ENCODE results near the gene FAM131B.

Gene FAM131B

DNA sequence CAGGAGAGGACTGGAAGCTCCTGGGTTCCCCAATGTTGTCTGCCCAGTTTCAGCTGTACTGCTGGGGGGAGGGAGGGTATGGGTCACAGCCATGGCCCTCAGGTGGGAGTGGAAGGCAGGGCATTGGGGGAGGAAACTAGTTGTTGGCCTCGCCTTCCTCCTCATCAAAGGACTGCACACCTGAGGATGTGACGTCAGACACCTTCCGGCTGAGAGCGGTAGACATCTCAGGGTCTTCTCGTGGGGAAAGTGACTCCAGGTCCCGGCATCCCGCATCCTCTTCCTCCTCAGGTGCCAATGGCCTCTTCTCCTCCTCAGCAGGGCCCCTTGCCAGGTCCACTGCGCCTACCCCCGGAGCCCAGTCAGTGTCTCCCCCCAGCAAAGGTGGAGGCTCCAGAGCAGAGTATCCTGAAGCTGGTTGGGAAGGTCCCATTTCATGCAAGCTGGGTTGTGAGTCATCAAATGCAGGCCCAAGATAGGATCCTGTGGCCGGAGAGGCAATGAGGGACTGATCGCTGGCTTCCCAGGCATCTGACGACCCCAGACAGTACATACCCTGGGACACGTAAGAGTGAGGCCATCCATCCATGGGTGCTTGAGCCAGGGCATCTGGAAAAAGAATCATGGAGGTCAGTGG lies 6.0 kb downstream of the FAM131B start:
- DNase-seq, result no peak

DNA sequence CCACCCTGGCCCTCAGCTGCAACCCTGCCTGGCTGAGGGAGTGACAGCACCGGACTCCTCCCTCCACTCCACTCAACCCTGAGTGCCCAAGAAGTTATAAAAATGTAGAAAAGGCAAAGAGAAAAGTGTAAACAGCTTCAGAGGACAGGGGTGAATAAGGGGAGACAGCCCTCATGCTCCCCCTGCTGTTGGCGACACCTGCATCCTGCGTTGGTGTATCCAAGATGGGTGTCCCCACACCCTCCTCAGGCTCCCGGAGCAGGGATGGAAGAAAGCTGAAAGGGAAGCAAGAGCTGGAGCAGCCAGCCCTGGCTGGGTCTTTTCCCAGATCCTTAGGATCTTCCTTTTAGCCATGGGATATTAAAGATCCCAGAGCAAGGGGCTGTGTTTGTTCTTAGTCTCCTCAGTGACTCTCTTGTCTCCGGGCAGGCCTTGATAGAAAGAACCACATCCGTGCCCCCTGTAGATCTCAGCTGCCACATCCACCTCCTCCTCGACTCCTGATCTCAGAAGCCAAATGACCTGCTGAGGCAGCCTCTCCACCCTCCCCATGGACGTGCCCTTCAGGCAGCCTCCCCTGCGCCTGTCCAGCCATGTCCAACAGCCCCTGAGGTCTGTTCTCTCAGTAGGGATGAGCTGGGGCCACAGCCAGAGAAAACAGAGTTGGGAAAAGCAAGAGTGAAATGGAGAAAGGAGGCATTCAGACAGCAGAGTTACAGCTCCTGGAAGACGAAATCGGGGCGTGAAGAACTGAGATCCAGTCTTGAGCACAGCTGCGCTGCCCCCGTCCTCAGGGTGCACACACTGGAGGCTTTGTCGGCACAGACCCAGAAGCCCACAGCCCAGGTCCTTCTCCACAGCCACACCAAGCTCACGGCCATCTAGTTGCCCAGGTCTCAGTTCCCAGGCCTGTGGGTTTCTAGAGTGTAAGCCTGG lies 6.8 kb downstream of the FAM131B start:
- DNase-seq, result no peak

DNA sequence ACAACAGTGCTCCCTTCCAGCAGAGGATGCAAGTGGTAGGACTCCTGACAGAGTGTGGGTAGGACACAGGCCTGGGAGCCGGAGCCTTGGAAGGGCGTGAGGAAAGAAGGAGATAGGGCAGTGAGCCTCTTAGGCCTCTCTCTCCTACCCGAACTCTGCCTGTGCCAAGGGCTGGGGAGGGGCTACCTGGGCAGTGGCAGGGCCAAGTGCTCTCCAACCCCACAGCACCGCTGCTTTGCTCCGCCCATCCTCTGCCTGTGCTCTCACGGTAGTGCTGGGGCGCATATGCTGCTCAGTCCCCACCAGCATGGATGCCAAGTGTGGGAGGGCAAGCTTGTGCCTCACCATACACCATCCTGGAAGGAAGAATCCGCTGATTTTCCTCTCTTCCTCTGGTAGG lies 7.5 kb downstream of the FAM131B start:
- DNase-seq, result no peak

DNA sequence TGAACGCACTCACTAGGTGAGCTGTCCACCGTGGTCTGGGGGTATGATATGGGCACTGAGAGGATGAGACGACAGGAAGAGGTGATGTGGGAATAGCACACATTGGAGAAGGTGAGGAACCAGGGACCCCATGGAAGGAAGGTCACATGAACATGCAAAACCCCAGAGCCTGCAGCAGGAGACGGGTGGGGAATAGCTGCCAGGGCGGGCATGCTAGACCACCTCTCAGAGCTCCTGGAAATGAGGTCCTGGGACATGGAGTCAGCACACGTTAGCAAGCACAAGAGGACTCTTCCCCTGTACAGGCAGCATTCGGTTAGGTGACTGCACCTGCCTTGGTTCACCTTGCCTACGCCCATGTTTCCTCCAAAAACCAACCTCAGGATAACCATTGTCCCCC lies 8.1 kb downstream of the FAM131B start:
- no peak for DNase-seq

DNA sequence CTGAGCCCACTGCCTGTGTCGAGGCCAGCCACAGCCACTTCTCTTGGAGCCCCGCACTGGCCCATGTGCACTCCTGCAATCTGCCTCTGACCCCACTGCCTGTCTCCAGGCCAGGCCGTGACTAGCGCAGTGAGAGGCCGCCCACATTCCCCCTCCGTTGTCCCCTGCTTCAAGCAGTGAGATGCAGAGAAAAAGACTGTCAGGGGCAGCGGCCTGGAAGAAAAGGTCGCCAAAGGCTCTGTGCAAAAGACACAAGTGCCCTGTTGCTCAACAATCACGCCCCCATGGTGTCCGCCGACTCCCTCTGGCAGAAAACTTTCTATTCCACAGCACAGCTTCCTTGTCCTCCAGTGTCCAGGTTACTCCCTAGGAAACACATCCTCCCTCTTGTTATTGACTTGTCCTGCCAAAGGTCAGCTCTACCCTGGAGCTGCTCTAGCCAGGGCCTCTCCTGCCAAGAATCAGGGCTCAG lies 9.9 kb downstream of the FAM131B start:
- no peak for DNase-seq

DNA sequence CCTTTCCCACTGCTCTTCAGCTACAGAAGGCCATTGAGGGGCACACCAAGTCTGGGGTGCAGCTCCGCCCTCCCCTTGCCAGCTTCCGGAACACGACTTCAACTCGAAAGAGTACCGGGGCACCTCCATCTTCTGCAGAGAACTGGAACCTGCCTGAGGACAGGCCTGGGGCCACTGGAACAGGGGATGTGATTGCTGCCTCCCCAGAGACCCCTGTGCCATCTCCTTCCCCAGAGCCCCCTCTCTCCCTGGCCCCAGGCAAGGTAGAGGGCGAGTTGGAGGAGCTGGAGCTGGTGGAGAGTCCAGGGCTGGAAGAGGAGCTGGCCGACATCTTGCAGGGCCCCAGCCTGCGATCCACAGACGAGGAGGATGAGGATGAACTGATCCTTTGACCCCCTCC lies 10.9 kb downstream of the FAM131B start:
- DNase-seq, result no peak

DNA sequence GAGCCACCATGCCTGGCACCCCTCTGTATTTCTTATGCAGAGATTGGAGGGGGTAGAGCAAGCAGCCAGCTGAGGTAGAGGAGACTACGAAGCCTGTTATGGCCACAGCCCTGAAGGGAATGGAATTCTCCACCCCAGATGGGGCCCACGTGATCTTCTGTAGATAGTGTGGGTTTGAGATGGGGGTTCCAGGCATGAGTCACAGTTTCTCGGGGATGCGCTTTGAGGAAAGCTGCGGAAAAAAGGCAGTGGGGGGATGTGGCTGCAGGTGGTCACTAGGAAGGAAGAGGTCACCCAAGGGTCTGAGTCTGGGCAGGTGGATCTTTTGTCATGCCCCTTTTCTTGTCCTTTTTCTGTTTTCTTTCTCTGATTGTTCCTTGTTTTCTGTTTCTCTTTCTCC lies 11.5 kb downstream of the FAM131B start:
- no peak for DNase-seq

DNA sequence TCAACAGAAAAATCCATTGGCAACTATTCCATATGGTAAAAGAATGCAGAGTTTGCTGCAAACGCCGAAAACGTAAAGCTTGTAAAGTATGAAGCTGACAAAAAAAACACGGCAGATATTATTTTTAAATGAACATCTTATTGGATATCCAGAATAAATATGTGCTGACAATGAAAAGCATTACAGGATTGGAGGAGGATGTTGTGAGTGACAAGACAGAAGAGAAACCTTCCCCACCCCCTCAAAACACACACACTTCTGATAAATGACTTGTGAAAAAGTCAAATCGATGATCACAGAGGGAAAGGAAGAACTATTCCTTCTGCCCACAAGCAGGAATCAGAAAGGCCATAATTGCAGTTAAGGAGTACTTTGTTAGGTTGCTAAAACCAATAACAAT lies 14.6 kb downstream of the FAM131B start:
- DNase-seq, result no peak

DNA sequence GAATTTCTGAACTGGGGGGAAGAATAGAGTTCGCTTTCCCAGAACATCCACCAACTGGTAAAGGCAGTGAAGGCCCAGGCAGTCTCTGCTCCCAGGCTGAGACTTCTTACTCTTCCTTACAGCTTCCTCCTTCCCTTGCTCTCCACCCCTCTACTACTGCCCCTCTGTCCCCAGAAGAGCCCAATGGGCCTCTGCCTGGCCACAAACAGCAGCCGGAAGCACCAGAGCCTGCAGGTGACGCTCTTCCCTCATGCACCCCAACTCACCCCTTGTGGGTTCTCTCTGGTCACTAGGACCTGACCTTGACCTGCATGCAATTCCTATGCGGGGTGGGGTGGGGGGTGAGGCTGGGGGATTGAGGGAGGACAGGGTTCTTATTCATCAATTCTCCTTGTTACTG lies 16.5 kb downstream of the FAM131B start:
- no peak for DNase-seq

DNA sequence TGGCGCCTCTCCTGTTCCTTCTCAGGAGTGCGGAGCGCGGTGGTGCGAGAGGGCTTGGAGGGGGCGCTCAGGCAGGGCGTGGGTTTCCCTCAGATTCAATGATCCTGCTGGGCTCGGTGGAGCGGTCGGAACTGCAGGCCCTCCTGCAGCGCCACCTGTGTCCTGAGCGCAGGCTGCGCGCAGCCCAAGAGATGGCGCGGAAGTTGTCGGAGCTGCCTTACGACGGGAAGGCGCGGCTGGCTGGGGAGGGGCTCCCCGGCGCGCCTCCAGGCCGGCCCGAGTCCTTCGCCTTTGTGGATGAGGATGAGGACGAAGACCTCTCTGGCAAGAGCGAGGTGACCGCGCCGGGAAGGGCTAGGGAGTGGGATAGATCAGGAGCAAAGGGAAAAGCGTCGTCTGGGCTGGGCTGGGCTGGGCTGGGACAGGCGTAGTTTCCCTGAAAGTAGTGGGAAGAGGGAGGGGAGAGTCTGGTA lies 17.0 kb downstream of the FAM131B start:
- peak; percentile 84 for DNase-seq

DNA sequence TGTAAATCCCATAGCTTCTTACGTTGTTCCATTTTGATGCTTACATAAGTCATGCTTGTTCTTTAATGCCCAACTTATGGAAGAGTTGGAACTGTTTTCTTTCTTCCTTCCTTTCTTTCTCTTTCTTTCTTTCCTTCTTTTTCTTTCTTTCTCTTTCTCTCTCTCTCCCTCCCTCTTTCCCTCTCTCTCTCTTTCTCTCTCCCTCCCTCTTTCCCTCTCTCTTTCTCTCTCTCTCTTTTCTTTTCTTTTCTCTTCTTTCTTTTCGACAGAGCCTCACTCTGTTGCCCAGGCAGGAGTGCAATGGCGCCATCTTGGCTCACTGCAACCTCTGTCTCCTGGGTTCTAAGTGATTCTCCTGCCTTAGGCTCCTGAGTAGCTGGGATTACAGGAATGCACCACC lies 18.9 kb downstream of the FAM131B start:
- DNase-seq, result no peak

DNA sequence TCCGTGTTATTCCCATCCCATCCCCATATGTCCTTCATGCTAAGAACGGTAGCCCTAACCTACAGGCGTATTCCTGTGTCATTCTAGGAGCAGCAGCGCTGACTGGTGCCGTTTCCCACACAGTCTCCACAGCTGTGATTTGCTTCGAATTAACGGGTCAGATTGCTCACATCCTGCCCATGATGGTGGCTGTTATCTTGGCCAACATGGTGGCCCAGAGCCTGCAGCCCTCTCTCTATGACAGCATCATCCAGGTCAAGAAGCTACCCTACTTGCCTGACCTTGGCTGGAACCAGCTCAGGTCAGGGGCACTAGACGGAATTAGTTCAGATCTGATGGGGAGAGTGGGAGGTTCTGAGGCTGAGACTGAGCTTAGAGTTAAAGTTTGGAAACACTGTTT lies 20.7 kb downstream of the FAM131B start:
- no peak for DNase-seq

DNA sequence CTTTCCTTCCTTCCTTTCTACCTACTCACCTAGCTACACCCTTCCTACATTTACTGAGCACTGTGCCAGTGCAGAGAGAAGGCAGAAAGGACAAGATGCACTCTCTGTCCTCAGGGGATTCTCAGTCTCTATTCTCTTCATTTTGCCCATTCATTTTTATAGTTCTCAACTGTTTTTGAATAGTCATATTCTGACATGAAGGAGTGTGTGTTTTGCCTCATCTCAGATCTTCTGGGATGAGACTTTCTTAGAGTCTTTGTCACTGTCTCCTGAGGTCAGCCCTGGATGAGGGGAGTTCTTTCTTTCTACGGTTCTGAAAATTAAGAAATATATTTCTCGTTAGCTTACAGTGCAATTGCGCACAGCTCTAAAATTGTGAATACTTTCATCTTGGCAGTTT lies 25.3 kb downstream of the FAM131B start:
- DNase-seq, result no peak

DNA sequence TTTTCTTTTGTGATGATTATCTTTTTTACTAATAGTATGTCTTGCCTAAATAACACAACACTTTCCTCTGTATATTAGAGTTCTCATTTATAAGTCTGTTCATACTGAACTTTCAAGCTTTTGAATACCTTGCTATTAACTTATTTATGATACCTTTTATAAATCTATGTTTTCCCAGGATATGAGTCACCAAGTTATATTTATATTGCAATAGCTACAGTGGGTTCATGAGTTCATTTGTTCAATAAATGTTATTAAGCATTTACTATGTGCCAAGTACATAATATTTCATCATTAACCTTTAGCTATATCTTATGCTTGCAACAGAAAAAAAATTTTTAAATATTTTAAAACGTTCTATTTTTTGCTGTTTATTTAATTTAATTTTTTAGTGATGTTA lies 28.3 kb downstream of the FAM131B start:
- no peak for DNase-seq

DNA sequence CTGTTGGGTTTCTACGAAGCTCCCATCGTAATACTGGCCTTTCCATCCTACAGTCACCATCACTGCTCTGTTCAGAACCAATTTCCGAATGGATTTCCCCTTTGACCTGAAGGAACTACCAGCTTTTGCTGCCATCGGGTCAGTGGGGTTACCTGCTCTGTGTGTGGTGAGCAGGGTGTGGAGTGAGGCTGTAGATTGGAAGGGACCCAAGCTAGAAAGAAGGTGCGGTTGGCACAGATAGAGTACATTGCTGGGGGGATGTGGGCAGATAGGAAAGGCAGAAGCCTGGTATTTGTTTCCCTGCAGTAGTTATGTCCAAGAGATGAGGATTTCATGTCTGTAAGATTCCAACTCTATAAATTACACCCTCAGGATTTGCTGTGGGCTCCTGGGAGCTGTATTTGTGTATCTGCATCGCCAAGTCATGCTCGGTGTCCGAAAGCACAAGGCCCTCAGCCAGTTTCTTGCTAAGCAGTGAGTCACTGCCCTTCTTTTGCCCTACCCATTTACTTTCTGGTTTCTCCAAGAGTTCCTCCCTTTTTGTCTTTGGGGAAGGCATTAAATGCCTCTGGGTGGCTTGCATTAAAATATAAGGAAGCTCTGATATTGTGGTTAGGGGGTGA lies 31.2 kb downstream of the FAM131B start:
- DNase-seq, result no peak

DNA sequence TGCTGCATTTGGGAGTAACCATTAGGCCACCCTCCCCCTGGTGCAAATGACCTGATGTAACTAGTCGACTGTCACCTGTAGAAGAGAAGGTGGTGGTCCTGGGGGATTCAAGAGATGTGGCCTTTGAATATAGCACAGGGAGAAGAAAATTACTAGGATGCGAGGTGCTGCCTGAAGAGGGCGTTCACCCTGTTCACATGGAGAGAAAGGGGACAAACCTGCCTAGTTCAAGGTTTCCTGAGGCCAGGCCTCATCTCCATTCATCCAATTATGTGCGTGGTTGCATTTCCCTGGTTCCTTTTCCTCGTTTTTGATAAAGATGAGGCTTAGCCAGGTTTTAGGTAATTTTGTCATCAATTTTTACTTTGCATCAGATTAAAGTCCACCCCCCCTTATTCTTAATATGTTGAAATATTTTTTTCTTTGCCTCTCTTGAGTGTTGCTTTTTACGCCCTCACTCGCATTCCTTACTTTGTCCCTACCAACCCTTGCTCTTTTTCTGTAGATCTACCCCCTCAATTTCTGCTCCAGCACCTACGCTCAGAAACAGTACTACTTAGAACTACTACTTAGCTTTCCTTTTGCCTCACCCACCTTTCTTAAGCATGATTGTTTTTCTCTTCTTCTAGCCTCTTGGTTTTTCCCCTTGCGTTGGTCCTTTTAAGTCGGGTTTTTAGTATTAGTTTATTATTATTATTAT lies 32.9 kb downstream of the FAM131B start:
- DNase-seq, result no peak

DNA sequence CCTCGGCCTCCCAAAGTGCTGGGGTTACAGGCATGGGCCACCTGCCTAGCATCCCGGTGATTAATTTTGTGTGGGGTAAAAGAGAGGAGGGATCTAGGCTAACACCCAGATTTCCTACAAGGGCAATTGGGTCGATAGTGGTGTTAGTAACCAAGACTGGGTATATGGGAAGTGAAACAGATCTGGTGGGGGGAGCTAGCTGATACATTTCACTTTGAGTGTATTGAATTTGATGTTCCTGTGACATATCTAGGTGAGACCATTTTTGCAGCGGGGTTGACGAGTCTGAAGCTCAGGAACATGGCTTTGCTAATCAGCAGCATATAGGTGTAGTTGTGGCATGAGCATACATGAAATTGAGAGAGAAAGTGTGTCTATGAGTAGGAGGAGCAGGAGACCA lies 34.6 kb downstream of the FAM131B start:
- no peak for DNase-seq

DNA sequence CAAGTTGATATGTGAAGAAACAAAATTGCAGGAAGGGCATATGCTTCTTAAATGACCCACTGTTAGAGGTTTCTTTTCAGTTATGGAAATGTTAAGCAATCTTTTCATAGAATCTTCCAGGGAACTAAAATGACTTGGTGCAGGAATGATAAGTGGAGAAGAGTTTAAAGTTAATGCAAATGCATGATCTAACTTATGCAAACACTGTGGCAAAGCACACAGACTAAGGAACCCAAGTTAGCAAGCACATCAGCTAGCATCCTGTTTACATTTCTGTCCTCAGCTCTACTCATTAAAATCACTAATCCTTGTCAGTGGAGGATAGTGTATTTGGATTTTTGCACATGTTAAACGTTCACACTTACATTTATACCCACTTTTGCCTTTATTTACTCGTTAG lies 37.3 kb downstream of the FAM131B start:
- DNase-seq, result no peak

DNA sequence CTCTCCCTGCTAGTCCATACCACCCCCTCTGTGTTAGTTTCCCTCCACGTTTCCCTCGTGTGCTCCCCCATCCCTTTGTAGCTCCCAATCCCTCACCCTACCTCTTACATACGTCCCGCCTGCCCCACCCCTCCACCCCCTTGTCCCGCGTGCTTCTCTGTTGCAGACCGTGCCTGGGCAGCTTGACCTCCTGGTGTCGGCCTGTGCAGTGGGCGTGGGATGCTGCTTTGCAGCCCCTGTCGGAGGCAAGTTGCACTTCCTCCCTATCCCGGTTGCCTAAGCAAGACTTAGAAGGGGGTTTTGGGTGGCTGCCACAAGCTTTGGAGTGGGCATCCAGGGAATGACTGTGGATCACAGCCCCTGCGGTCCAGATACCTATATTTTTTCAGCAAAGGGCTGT lies 38.9 kb downstream of the FAM131B start:
- no peak for DNase-seq

DNA sequence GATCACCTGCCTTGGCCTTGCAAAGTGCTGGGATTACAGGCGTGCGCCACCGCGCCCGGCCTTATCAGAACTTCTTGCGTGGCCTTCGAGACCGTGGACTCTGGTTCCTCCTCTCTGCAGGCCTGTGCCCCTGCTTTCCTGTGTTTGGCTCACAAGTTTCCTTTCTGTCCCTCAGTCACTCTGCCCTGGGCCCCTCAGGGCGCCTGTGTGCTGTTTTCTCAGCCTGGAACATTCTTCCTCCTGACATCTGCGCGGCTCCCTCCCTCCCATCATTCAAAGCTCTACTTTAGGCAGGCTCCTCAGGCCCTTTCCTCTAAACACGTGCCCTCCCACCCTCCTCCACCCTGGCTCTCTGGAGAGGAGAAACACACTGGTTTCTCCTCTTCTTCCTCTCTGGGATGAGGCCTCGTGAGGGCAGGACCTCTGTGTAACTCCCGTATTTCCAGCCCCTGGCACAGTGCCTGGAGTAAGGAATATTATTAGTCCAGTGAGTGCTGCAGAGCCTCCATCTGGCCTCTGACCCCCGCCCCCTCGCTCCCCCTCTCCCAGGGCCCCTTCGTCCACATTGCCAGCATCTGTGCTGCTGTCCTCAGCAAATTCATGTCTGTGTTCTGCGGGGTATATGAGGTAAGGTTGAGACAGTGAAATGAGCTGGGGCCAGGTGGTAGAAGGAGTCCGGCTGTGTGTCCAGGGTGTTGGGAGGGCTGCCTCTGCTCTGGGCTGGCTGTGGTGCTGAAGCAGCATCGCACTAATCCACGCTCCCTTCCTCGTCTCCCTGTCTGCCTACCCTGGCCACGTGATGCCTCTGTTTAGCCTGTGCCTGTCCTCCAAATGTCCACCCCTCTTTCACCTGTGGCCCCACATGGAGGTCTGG lies 39.5 kb downstream of the FAM131B start:
- no peak for DNase-seq

DNA sequence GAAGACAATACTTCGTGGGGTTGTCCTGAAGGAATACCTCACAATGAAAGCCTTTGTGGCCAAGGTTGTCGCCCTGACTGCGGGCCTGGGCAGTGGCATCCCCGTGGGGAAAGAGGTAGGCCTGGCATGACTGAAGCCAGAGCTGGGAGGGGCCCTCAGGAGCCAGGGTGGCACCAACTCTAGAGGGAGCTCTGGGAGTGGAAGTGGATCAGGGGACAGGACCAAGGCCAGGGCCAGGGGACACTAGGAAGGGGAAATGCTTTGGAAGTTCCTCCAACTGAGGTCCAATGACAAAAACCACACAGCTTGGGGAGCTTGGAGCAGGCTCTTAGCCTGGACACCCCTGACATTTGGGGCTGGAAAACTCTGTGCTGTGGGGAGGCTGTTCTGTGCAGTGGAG lies 40.8 kb downstream of the FAM131B start:
- DNase-seq, result no peak

DNA sequence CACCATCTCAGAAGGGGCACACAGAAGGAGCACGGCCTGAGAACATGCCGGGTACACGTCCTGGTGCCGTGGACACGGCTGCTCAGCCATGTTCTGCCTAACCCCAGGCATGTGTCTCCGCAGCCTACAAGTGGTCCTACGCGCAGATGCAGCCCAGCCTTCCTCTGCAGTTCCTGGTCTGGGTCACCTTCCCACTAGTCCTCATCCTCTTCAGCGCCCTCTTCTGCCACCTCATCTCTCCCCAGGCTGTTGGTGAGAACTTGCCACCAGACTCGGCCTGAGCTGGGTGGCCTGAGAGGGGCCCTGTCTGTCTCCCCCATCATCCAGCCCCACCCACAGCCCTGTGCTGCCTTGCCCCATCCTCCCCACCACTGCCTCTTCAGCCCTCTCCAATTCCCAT lies 41.3 kb downstream of the FAM131B start:
- no peak for DNase-seq

Measured in activated CD8-positive, alpha-beta memory T cell treated with anti-CD3 and anti-CD28 coated beads, Interleukin-2, amount 50 U/mL, for 48 hours (primary cell).